Duodenal mucosa (tissue), 2 donors: ENCODE measurements around the gene TBL1XR1.
"Not testable (repeated sequence)": the region's sequence is repeated elsewhere in the genome, so short reads cannot be mapped to it uniquely, and the experiment has no call there.

ENCODE experiments used
- H3K27ac ChIP-seq: one replicate; pipeline ENCODE4 v1.7.0; 2013; ENCODE audit warnings: low read depth, low read length
- H3K27me3 ChIP-seq, 2 donors: one replicate each; pipeline ENCODE4 v1.7.0; 2013; ENCODE audit warnings: low read length in 2 of 2, control low read depth in 1 of 2; ENCODE audit not compliant: insufficient read depth in 2 of 2, control insufficient read depth in 1 of 2
- H3K36me3 ChIP-seq, 2 donors: one replicate each; pipeline ENCODE4 v1.7.0; 2013; ENCODE audit warnings: low read length in 2 of 2, control low read depth in 1 of 2; ENCODE audit not compliant: insufficient read depth in 2 of 2, control insufficient read depth in 1 of 2
- H3K4me1 ChIP-seq, 2 donors: one replicate each; pipeline ENCODE4 v1.7.0; 2013; ENCODE audit warnings: low read length in 2 of 2, control low read depth in 1 of 2; ENCODE audit not compliant: insufficient read depth in 2 of 2, control insufficient read depth in 1 of 2
- H3K4me3 ChIP-seq, 2 donors: one replicate each; pipeline ENCODE4 v1.7.0; 2013; ENCODE audit warnings: low read length in 2 of 2, low read depth in 1 of 2
- H3K9ac ChIP-seq, 2 donors: one replicate each; pipeline ENCODE4 v1.7.0; 2013; ENCODE audit warnings: low read length in 2 of 2, low read depth in 1 of 2
- H3K9me3 ChIP-seq, 2 donors: one replicate each; pipeline ENCODE4 v1.7.0; 2013; ENCODE audit warnings: low read length in 2 of 2, control low read depth in 1 of 2; ENCODE audit not compliant: control insufficient read depth in 1 of 2

TBL1XR1 gene

DNA sequence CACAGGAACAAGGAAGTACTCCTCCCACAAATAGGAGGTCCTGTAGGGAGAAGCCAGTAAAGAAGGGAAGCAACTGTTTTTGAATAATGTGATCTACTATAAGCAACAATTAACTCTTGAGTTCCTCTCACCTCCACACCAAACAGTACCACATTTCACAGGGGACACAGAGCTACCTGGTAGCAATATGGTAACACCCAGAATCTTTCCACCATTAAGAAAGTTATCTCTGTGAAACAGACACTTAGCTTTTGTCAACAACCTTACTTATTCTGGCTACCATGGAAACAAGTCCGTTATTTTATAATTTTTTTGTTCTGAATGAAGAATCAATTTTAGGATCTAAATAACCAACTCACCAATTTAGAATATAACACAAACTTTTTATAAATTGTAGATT, 49.5 kb downstream of the TBL1XR1 start:
- H3K4me3 ChIP-seq = no peak overlapping the region
- no peak overlapping the region for H3K27ac ChIP-seq
- no peaks in the 10 kb centered on the region for H3K9me3 ChIP-seq
- no peak overlapping the region for H3K9ac ChIP-seq
- no peaks in the 10 kb centered on the region for H3K27me3 ChIP-seq
- H3K36me3 ChIP-seq = no peaks in the 10 kb centered on the region
- peaks cover 28 to 48% of the 10 kb centered on the region in 2 donors for H3K4me1 ChIP-seq

DNA sequence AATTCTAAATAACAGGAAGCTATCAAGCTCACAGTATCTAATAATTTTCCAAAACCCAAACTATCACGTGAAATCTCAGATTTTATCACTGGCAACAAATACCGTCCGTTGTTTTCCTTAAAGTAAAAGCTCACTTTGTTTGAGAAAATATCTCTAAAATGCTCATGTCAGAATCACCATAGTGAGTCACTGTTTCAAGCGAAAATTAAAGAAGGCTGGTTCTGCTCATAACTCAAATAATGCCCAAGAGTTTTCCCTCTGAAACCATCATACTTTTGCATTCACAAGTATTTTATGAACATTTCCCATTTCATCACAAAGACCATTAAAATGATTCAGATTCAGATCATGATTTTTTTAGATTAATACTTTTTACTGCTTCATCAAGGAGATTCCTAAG, 50.6 kb downstream of the TBL1XR1 start:
- peaks cover 34 to 57% of the 10 kb centered on the region in 2 donors for H3K4me1 ChIP-seq
- no peaks in the 10 kb centered on the region for H3K9me3 ChIP-seq
- no peak overlapping the region for H3K9ac ChIP-seq
- H3K36me3 ChIP-seq = no peaks in the 10 kb centered on the region
- H3K27ac ChIP-seq = no peak overlapping the region
- no peaks in the 10 kb centered on the region for H3K27me3 ChIP-seq
- H3K4me3 ChIP-seq = no peak overlapping the region

DNA sequence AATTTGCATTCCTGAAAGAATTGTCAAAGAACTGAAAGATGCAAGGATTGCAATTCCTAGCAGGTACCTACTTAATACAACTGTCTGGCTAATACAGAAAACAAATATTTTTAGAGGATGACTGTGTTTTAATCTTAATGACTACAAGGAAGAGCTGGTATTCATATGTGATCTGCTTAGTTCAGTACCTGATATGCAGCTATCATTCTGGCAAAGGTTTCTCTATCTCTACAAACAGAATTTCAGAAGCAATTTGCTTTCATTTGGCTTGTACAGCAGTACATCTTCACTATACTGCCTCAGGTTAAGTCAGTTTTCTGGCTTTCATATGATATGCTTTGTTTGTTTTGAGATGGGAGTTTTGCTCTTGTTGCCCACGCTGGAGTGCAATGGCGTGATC, 51.3 kb downstream of the TBL1XR1 start:
- Histone ChIP-seq H3K27ac (no peak overlapping the region), H3K9me3 (no peaks in the 10 kb centered on the region), H3K27me3 (no peaks in the 10 kb centered on the region), H3K4me3 (no peak overlapping the region), H3K9ac (no peak overlapping the region), H3K36me3 (no peaks in the 10 kb centered on the region), H3K4me1 (peaks cover 27 to 53% of the 10 kb centered on the region in 2 donors)

DNA sequence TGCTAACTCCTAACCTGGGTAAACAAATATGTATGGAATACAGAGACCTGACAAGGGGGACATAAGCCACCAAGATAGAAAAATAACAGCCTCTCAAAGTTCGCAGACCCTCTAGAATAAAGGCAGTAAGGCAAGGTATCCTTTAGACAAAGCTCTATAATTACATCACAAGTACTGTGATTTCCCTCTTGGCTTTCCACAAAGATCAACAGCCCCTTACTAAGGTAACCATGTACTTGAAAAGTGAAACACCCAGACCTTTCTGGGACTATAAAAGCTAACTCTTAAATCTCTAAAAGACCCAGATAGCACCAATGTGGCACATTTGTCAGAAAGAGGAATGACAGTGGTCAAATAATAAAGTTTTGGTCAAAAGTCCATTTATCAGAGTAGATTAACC, 51.9 kb downstream of the TBL1XR1 start:
- Histone ChIP-seq H3K9me3 (no peaks in the 10 kb centered on the region), H3K36me3 (no peaks in the 10 kb centered on the region), H3K27me3 (no peaks in the 10 kb centered on the region), H3K4me1 (peaks cover 21 to 47% of the 10 kb centered on the region in 2 donors), H3K27ac (no peak overlapping the region), H3K9ac (no peak overlapping the region), H3K4me3 (no peak overlapping the region)

DNA sequence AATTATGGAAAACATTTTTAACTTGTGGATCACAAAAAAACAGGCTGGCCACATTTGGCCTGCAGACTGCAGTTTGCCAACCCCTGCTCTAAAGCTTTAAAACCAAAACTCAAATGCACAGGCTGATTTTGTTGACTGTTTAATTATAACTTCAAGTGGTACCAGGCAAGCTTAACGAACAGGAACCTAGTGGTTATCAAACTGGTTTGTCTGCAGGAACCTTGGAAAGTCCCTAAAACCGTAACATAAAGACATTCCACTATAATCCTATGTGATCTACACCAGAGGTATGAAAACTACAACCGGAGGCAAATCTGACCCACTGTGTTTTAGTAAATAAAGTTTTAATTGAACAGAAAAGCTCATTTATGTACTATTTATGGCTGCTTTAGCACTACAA, 52.4 kb downstream of the TBL1XR1 start:
- Histone ChIP-seq H3K4me3 (no peak overlapping the region), H3K36me3 (no peaks in the 10 kb centered on the region), H3K4me1 (peaks cover 17 to 42% of the 10 kb centered on the region in 2 donors), H3K27ac (no peak overlapping the region), H3K27me3 (no peaks in the 10 kb centered on the region), H3K9me3 (no peaks in the 10 kb centered on the region), H3K9ac (no peak overlapping the region)

- no peaks in the 10 kb centered on the region for H3K27me3 ChIP-seq
- no peak overlapping the region for H3K4me3 ChIP-seq
- H3K9ac ChIP-seq = no peak overlapping the region
- H3K9me3 ChIP-seq = no peaks in the 10 kb centered on the region
- H3K36me3 ChIP-seq = no peaks in the 10 kb centered on the region
- peaks cover 11 to 32% of the 10 kb centered on the region in 2 donors for H3K4me1 ChIP-seq
- H3K27ac ChIP-seq = no peak overlapping the region
Measured at GRCh38 chr3:177141899-177142646, 55.2 kb downstream of the TBL1XR1 start.

DNA sequence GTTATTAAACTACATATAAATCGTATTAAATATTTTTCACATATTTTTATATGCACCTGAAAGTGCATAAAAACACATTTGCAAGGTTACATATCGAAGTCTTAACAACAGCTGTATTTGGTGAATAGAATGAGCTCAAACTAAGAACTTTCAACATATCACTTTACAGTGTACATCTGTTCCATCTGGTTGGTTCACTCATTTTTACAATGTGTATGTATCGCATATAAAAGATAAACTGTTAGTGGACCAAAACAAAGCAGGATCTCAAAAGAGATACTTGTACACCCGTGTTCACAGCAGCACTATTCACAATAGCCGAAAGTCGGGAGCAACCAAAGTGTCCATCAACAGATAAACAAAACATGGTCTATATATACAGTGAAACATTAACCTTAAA, 55.8 kb downstream of the TBL1XR1 start:
- H3K27ac ChIP-seq = no peak overlapping the region
- H3K4me1 ChIP-seq = peaks cover 9 to 38% of the 10 kb centered on the region in 2 donors

DNA sequence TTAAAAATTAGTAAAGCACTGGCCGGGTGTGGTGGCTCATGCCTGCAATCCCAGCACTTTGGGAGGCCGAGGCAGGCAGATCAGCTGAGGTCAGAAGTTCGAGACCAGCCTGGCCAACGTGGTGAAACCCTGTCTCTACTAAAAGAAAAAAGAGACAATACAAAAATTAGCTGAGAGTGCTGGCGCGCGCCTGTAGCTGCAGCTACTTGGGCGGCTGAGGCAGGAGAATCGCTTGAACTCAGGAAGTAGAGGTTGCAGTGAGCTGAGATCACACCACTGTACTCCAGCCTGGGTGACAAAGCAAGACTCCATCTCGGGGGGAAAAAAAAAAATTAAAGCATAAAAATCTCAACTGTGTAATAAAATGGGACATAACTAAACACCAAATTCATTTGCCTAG, 58.1 kb downstream of the TBL1XR1 start:
- not testable (repeated sequence) for H3K9ac ChIP-seq, H3K27me3 ChIP-seq, H3K4me3 ChIP-seq, H3K27ac ChIP-seq, H3K36me3 ChIP-seq, H3K9me3 ChIP-seq
- H3K4me1 ChIP-seq = peaks cover 7 to 37% of the 10 kb centered on the region in 2 donors

More for the DNA sequence above, 55.8 kb downstream of the TBL1XR1 start:
- Histone ChIP-seq H3K9me3 (no peaks in the 10 kb centered on the region), H3K9ac (no peak overlapping the region), H3K27me3 (no peaks in the 10 kb centered on the region), H3K4me3 (no peak overlapping the region), H3K36me3 (no peaks in the 10 kb centered on the region)

- Histone ChIP-seq H3K36me3 (no peaks in the 10 kb centered on the region), H3K4me1 (peaks cover 7 to 41% of the 10 kb centered on the region in 2 donors), H3K27me3 (no peaks in the 10 kb centered on the region), H3K9me3 (no peaks in the 10 kb centered on the region), H3K4me3 (no peak overlapping the region), H3K9ac (no peak overlapping the region), H3K27ac (no peak overlapping the region)
Measured at GRCh38 chr3:177137774-177138705, 59.2 kb downstream of the TBL1XR1 start.

GRCh38 chr3:177136741-177137140, 60.5 kb downstream of the TBL1XR1 start:
- H3K36me3 ChIP-seq = peaks cover 0 to 5% of the 10 kb centered on the region in 2 donors
- H3K9ac ChIP-seq = no peak overlapping the region
- H3K27me3 ChIP-seq = no peaks in the 10 kb centered on the region
- H3K4me3 ChIP-seq = no peak overlapping the region
- no peaks in the 10 kb centered on the region for H3K9me3 ChIP-seq
- no peak overlapping the region for H3K27ac ChIP-seq
- H3K4me1 ChIP-seq = peaks cover 7 to 39% of the 10 kb centered on the region in 2 donors
